GM04504 (cell line): ENCODE results near the gene CENPN.

ENCODE experiments used
- DNase-seq: peaks from one replicate; pipeline ENCODE4 v3.0.0-alpha.2; 2012; ENCODE audit warnings: low read depth

CENPN gene

GRCh38 chr16:81029930-81030604 is 23.1 kb downstream of the CENPN start:
- DNase-seq, result no peak

- peak; percentile 74 for DNase-seq
Observed at GRCh38 chr16:81035398-81035974, 28.5 kb downstream of the CENPN start, which contains the start of gene ATMIN. ATMIN (plus strand) TSS chr16:81035842; CDS start chr16:81035871, 29 bp downstream.

GRCh38 chr16:81035975-81036750 is 29.1 kb downstream of the CENPN start:
- no peak for DNase-seq

- no peak for DNase-seq
Observed at GRCh38 chr16:81036751-81037350, 29.8 kb downstream of the CENPN start.

GRCh38 chr16:81040131-81040530 is 33.1 kb downstream of the CENPN start:
- DNase-seq, result no peak

GRCh38 chr16:81040842-81041241 is 33.8 kb downstream of the CENPN start:
- DNase-seq, result no peak

GRCh38 chr16:81041696-81042095 is 34.7 kb downstream of the CENPN start:
- DNase-seq, result no peak

GRCh38 chr16:81042821-81043220 is 35.8 kb downstream of the CENPN start:
- DNase-seq, result no peak

- no peak for DNase-seq
Observed at GRCh38 chr16:81053761-81054160, 46.7 kb downstream of the CENPN start.

GRCh38 chr16:81060576-81061306 is 53.7 kb downstream of the CENPN start:
- no peak for DNase-seq

GRCh38 chr16:81061307-81061640 is 54.3 kb downstream of the CENPN start:
- DNase-seq, result no peak

GRCh38 chr16:81061871-81062608 is 55.0 kb downstream of the CENPN start:
- DNase-seq, result no peak

GRCh38 chr16:81066681-81067080 is 59.7 kb downstream of the CENPN start:
- DNase-seq, result no peak

- no peak for DNase-seq
Observed at GRCh38 chr16:81067166-81067565, 60.2 kb downstream of the CENPN start.

GRCh38 chr16:81069063-81069462 is 62.0 kb downstream of the CENPN start:
- DNase-seq, result no peak

GRCh38 chr16:81070979-81071378 is 64.0 kb downstream of the CENPN start:
- DNase-seq, result no peak

GRCh38 chr16:81071805-81072204 is 64.8 kb downstream of the CENPN start:
- no peak for DNase-seq

GRCh38 chr16:81073560-81074330 is 66.7 kb downstream of the CENPN start:
- no peak for DNase-seq

- DNase-seq, result no peak
Observed at GRCh38 chr16:81076566-81077075, 69.6 kb downstream of the CENPN start.
